Fibroblast of mammary gland (primary cell): Measurements from ENCODE around the gene PRPH.
A peak's percentile ranks its signal among the peaks of the same experiment; 100 is the strongest.
"Not testable (repeated sequence)": the region's sequence is repeated elsewhere in the genome, so short reads cannot be mapped to it uniquely, and the experiment has no call there.

Source experiments
- DNase-seq: peaks from one replicate; pipeline ENCODE4 v3.0.0-alpha.2; 2010; ENCODE audit warnings: low read depth
- H3K4me3 ChIP-seq: 2 replicates; pipeline ENCODE4 v1.5.1; 2011; ENCODE audit warnings: low read depth, mild to moderate bottlenecking, low read length, moderate library complexity; ENCODE audit not compliant: control insufficient read depth
- CTCF ChIP-seq: conservative IDR thresholded peaks from 2 replicates; pipeline ENCODE4 v1.5.1; 2011; ENCODE audit warnings: low read depth, low read length, inconsistent platforms; ENCODE audit not compliant: control insufficient read depth, insufficient read depth

The PRPH gene

GRCh38 chr12:49314811-49315210 is 19.9 kb downstream of the PRPH start:
- no peak for TF ChIP-seq CTCF
- no peak overlapping the region for H3K4me3 ChIP-seq
- DNase-seq = no peak

- not testable (repeated sequence) for DNase-seq, H3K4me3 ChIP-seq
Measured at GRCh38 chr12:49317118-49317517, 22.2 kb downstream of the PRPH start.

- not testable (repeated sequence) for H3K4me3 ChIP-seq, DNase-seq
Measured at GRCh38 chr12:49320411-49321103, 25.6 kb downstream of the PRPH start.

DNA sequence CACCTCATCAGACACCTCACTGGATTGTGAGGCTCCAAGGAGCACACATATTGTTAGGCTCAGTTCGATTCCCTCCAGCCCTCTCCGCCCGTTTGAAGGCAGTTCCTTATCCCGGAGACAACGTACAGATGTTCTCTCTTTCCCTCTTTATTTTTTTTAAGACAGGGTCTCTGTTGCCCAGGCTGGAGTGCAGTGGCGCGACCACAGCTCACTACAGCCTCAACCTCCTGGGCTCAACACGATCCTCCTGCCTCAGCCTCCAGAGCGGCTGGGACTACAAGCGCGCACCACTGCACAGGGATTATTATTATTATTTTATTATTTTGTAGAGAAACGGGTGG is 27.4 kb downstream of the PRPH start:
- no peak for DNase-seq
- peak overlapping the region; percentile 94 for H3K4me3 ChIP-seq
- TF ChIP-seq CTCF = no peak

GRCh38 chr12:49322708-49323523 is 28.0 kb downstream of the PRPH start, which contains the start of gene TROAP:
TSS of gene TROAP (plus strand) at chr12:49323255. CDS start at chr12:49323609, 354 bp downstream.
- no peak for TF ChIP-seq CTCF
- DNase-seq = peak; percentile 98
- peak within 1 kb of the TSS; percentile 94 for H3K4me3 ChIP-seq

- H3K4me3 ChIP-seq = peak overlapping the region; percentile 94
- TF ChIP-seq CTCF = no peak
- DNase-seq = no peak
Measured at GRCh38 chr12:49323524-49324097, 28.7 kb downstream of the PRPH start.

DNA sequence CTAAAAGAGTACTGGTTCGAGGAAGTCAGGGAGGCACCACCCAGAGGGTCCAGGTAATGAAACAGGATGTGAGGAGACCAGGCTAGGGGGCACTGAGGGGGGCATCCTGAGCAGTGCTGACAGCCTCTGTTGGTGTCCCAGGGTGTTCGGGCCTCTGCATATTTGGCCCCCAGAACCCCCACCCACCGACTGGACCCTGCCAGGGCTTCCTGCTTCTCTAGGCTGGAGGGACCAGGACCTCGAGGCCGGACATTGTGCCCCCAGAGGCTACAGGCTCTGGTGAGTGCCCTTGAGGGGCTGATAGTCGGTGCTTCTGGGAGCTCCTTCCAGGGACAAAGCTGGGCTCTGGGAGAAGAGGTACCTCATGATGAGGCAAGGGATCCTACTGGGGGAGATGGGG is 30.7 kb downstream of the PRPH start:
- no peak for DNase-seq
- H3K4me3 ChIP-seq = no peak overlapping the region
- TF ChIP-seq CTCF = no peak

- no peak overlapping the region for H3K4me3 ChIP-seq
- no peak for DNase-seq
- no peak for TF ChIP-seq CTCF
Measured at GRCh38 chr12:49327368-49327767, 32.4 kb downstream of the PRPH start.
